Erythroblast (primary cell): ENCODE results near the gene SQOR.
"Not testable (repeated sequence)": the region's sequence is repeated elsewhere in the genome, so short reads cannot be mapped to it uniquely, and the experiment has no call there.

Source experiments
- DNase-seq, 2 experiments: peaks; one replicate each; lab custom pipeline; 2025; lab: John Stamatoyannopoulos, UW
- GATA1 ChIP-seq: IDR thresholded peaks from 2 replicates; pipeline ENCODE4 v1.6.1; 2011; ENCODE audit warnings: low read depth, mild to moderate bottlenecking, control low read depth, low read length, moderate library complexity
- POLR2A ChIP-seq: IDR thresholded peaks from 2 replicates; pipeline ENCODE4 v1.6.1; 2011; ENCODE audit warnings: mild to moderate bottlenecking, low read length

SQOR gene

GRCh38 chr15:45641999-45642932 lies 7.4 kb downstream of the SQOR start:
- no peak for TF ChIP-seq POLR2A
- TF ChIP-seq GATA1: no peak
- no peak for DNase-seq

GRCh38 chr15:45644437-45644836 lies 9.6 kb downstream of the SQOR start:
- no peak for DNase-seq
- TF ChIP-seq POLR2A (no peak), GATA1 (no peak)

- DNase-seq: no peak
- TF ChIP-seq GATA1 (no peak), POLR2A (no peak)
Measured at GRCh38 chr15:45645026-45645980, 10.5 kb downstream of the SQOR start.

- DNase-seq: no peak
- TF ChIP-seq POLR2A (no peak), GATA1 (no peak)
Measured at GRCh38 chr15:45646220-45646619, 11.4 kb downstream of the SQOR start.

DNA sequence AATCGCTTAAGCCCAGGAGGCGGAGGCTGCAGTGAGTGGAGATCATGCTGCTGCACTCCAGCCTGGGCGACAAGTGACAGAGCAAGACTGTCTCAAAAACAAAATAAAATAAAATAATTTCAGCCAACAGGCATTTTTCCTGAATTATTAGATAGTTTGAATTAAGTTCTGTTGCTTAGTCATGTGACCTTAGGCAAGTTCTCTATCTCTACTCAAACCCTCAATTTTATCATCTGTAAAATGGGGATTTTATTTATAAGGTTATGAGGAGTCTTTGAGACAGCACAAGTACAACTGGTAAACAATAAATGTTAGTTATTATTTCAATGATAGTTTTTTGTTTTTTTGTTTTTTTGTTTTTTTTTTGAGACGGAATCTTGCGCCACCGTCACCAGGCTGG lies 13.0 kb downstream of the SQOR start:
- TF ChIP-seq GATA1 (no peak), POLR2A (no peak)
- DNase-seq: no peak

- no peak for DNase-seq
Measured at GRCh38 chr15:45648521-45649200, 13.8 kb downstream of the SQOR start.

GRCh38 chr15:45650007-45650406 lies 15.2 kb downstream of the SQOR start:
- not testable (repeated sequence) for DNase-seq

More at GRCh38 chr15:45648521-45649200, 13.8 kb downstream of the SQOR start:
- TF ChIP-seq POLR2A (no peak), GATA1 (no peak)

DNA sequence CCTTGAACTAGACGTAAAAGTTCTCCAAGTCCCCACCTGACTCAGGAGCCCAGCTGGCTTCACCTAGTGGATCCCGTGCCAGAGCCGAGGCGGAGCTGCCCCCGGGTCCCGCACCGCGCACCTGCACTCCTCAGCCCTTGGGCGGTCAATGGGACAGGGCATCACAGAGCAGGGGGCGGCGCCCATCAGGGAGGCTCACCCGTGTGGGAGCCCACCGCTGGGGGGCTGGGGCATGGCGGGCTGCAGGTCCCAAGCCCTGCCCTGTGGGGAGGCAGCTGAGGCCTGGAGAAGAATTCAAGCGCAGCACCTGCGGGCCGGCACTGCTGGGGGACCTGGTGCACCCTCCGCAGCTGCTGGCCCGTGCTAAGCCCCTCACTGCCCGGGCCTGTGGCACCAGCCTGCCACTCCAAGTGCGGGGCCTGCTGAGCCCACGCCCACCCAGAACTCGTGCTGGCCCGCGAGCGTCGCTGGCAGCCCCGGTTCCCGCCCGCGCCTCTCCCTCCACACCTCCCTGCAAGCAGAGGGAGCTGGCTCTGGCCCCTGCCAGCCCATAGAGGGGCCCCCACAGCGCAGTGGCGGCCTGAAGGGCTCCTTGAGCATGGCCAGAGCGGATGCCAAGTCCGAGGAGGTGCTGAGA lies 16.2 kb downstream of the SQOR start:
- TF ChIP-seq GATA1: no peak
- no peak for TF ChIP-seq POLR2A
- no peak for DNase-seq

DNA sequence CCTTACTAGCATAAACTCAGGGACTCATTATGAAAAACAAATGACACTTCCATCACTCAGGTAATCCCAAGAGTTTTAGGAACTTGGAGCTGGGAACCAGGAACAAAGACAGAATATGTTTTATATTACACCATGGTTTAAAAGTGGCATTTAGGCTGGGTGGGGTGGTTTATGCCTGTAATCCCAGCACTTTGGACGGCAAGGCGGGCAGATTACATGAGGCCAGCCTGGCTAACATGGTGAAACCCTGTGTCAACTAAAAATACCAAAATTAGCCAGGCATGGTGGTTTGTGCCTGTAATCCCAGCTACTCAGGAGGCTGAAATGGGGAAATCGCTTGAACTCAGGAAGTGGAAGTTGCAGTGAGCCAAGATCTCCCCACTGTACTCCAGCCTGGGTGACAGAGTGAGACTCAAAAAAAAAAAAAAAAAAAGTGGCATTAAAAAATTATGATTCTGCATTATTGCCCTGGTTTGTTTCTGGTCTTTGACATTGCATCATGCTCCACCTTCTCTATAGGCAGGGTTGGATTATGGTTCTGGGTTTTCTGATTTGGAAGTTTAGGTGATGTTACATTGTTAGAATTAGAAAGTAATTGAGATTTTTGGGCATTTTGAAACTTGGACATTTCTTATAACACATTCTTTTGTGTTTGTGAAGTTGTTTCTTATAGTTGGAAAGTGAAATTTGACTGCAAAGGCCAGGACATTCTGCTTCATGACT lies 19.0 kb downstream of the SQOR start:
- TF ChIP-seq GATA1 (no peak), POLR2A (no peak)
- no peak for DNase-seq

- DNase-seq: no peak
- no peak for TF ChIP-seq GATA1
- TF ChIP-seq POLR2A: no peak
Measured at GRCh38 chr15:45654749-45655148, 19.9 kb downstream of the SQOR start.

GRCh38 chr15:45657254-45657653 lies 22.4 kb downstream of the SQOR start:
- no peak for TF ChIP-seq GATA1
- TF ChIP-seq POLR2A: no peak
- DNase-seq: no peak

- DNase-seq: no peak
- no peak for TF ChIP-seq GATA1
- TF ChIP-seq POLR2A: no peak
Measured at GRCh38 chr15:45657764-45658545, 23.1 kb downstream of the SQOR start.
